Gastroesophageal sphincter (tissue), 4 donors: Measurements from ENCODE around the gene NEUROG2. TPM values are rescaled to one million over a fixed set of nuclear protein-coding genes. Genes with fewer than 3 reads are reported as not detected.

Experiments
- ATAC-seq: fragments of 150-250 bp; one replicate; pipeline ENCODE4 v1.9.1; 2016; ENCODE audit warnings: mild to moderate bottlenecking, moderate library complexity
- H3K27ac ChIP-seq, 4 donors: fragments of 200-600 bp; sonication (generic) in 3 of 4; 1 replicate in 3 of 4; 2 replicates in 1 of 4; pipeline ENCODE4 v1.5.1; 2016 to 2019
- H3K27me3 ChIP-seq: fragments of 200-600 bp; sonication (generic); one replicate; pipeline ENCODE4 v1.5.1; 2019
- H3K36me3 ChIP-seq, 2 donors: fragments of 200-600 bp; sonication (generic); one replicate each; pipeline ENCODE4 v1.5.1; 2019; ENCODE audit warnings: control low read depth in 1 of 2
- H3K4me1 ChIP-seq, 3 donors: fragments of 200-600 bp; sonication (generic); 1 replicate in 2 of 3; 2 replicates in 1 of 3; pipeline ENCODE4 v1.5.1; 2016 to 2019; ENCODE audit warnings: control low read depth in 2 of 3
- H3K4me3 ChIP-seq, 2 donors: fragments of 200-600 bp; sonication (generic); one replicate each; pipeline ENCODE4 v1.5.1; 2019; ENCODE audit warnings: mild to moderate bottlenecking in 1 of 2, moderate library complexity in 1 of 2
- H3K9me3 ChIP-seq, 3 donors: fragments of 200-600 bp; sonication (generic); one replicate each; pipeline ENCODE4 v1.5.1; 2017 to 2019; ENCODE audit warnings: control low read depth in 2 of 3
- CTCF ChIP-seq, 4 experiments: fragments of 200-600 bp in 2 of 4; fragments of 450-650 bp in 2 of 4; sonication (generic) in 1 of 4; IDR thresholded peaks; one replicate each; pipeline ENCODE4 v1.5.1; 2017 to 2019; ENCODE audit warnings: antibody characterized with exemption in 4 of 4, mild to moderate bottlenecking in 2 of 4, moderate library complexity in 2 of 4
- EP300 ChIP-seq: sonication (generic); formaldehyde crosslinking; IDR thresholded peaks from one replicate; pipeline ENCODE4 v1.6.1; 2017; ENCODE audit warnings: antibody characterized with exemption, mild to moderate bottlenecking
- POLR2A ChIP-seq, 2 donors: fragments of 450-650 bp; IDR thresholded peaks; one replicate each; pipeline ENCODE4 v1.6.1; 2017; ENCODE audit warnings: antibody characterized with exemption in 2 of 2, mild to moderate bottlenecking in 2 of 2, moderate library complexity in 1 of 2
- POLR2AphosphoS5 ChIP-seq: sonication (generic); formaldehyde crosslinking; IDR thresholded peaks from one replicate; pipeline ENCODE4 v1.6.1; 2017; ENCODE audit warnings: antibody characterized with exemption
- WGBS, 2 donors: methylation state at CpG; one replicate each; pipeline ENCODE4 v1.1.5; 2018; ENCODE audit warnings: low coverage in 1 of 2; 5-methylcytosine and 5-hydroxymethylcytosine counted together
- total RNA-seq, 4 donors: library from RNA; depleted of rRNA; stranded (reverse); fragments of >200 nt; gene quantifications; one replicate each; pipeline ENCODE4 v1.1.0, GENCODE V29; 2016

Gene NEUROG2
- total RNA-seq, 4 donors from 2014 or later = not detected

GRCh38 chr4:112546476-112546875 lies 30.5 kb upstream of the NEUROG2 start:
- ATAC-seq = no peak
- Histone ChIP-seq H3K27me3 (no peaks in the 10 kb centered on the region), H3K27ac (no peak overlapping the region), H3K9me3 (no peaks in the 10 kb centered on the region), H3K36me3 (peaks cover 0 to 6% of the 10 kb centered on the region in 2 donors), H3K4me3 (no peak overlapping the region), H3K4me1 (no peaks in the 10 kb centered on the region)
- WGBS, 2 donors = 79 to 89% methylated on average over 2 of the region's 2 CpGs
- TF ChIP-seq EP300 (no peak), POLR2A (IDR thresholded peaks at IDR 0.05) (no peak), CTCF (IDR thresholded peaks at IDR 0.05) (no peak), POLR2AphosphoS5 (no peak)

- Histone ChIP-seq H3K36me3 (peaks cover 0 to 6% of the 10 kb centered on the region in 2 donors), H3K4me3 (no peak overlapping the region), H3K9me3 (no peaks in the 10 kb centered on the region), H3K27me3 (no peaks in the 10 kb centered on the region), H3K4me1 (no peaks in the 10 kb centered on the region), H3K27ac (no peak overlapping the region)
- TF ChIP-seq EP300 = no peak
- no peak for TF ChIP-seq POLR2AphosphoS5
- TF ChIP-seq CTCF (IDR thresholded peaks at IDR 0.05) = no peak
- TF ChIP-seq POLR2A (IDR thresholded peaks at IDR 0.05) = no peak
- no peak for ATAC-seq
- WGBS, 2 donors = 74 to 88% methylated on average over 3 of the region's 3 CpGs
These were observed 29.4 kb upstream of the NEUROG2 start for GRCh38 chr4:112545346-112545745.

- H3K36me3 ChIP-seq = no peaks in the 10 kb centered on the region
- no peaks in the 10 kb centered on the region for H3K9me3 ChIP-seq
- no peaks in the 10 kb centered on the region for H3K27me3 ChIP-seq
- TF ChIP-seq CTCF (IDR thresholded peaks at IDR 0.05) (no peak), EP300 (no peak), POLR2AphosphoS5 (no peak), POLR2A (IDR thresholded peaks at IDR 0.05) (no peak)
- 80 to 92% methylated on average over 1 of the region's 1 CpG for WGBS, 2 donors
- H3K4me1 ChIP-seq = no peaks in the 10 kb centered on the region
- ATAC-seq = no peak
- no peak overlapping the region for H3K27ac ChIP-seq
- no peak overlapping the region for H3K4me3 ChIP-seq
These were observed 24.7 kb upstream of the NEUROG2 start for GRCh38 chr4:112540695-112541094.

- no peak overlapping the region for H3K27ac ChIP-seq
- 88 to 89% methylated on average over 1 to 2 of the region's 2 CpGs for WGBS, 2 donors
- H3K36me3 ChIP-seq = no peaks in the 10 kb centered on the region
- H3K9me3 ChIP-seq = no peaks in the 10 kb centered on the region
- TF ChIP-seq EP300 = no peak
- TF ChIP-seq CTCF (IDR thresholded peaks at IDR 0.05) = no peak
- no peak for TF ChIP-seq POLR2AphosphoS5
- TF ChIP-seq POLR2A (IDR thresholded peaks at IDR 0.05) = no peak
- H3K27me3 ChIP-seq = no peaks in the 10 kb centered on the region
- H3K4me3 ChIP-seq = no peak overlapping the region
- ATAC-seq = no peak
- H3K4me1 ChIP-seq = no peaks in the 10 kb centered on the region
These were observed 20.1 kb upstream of the NEUROG2 start for GRCh38 chr4:112536123-112536522.

GRCh38 chr4:112532267-112532666 lies 16.3 kb upstream of the NEUROG2 start:
- no peak for ATAC-seq
- peaks cover 21% of the 10 kb centered on the region for H3K27me3 ChIP-seq
- no peak for TF ChIP-seq CTCF (IDR thresholded peaks at IDR 0.05)
- no peak for TF ChIP-seq POLR2AphosphoS5
- TF ChIP-seq EP300 = no peak
- TF ChIP-seq POLR2A (IDR thresholded peaks at IDR 0.05) = no peak
- no peaks in the 10 kb centered on the region for H3K4me1 ChIP-seq
- no peak overlapping the region for H3K4me3 ChIP-seq
- H3K9me3 ChIP-seq = no peaks in the 10 kb centered on the region
- no peaks in the 10 kb centered on the region for H3K36me3 ChIP-seq
- H3K27ac ChIP-seq = no peak overlapping the region
- 80 to 97% methylated on average over 3 of the region's 3 CpGs for WGBS, 2 donors
